Erythroblast (primary cell): ENCODE measurements around the gene HIGD1A.

Source experiments
- GATA1 ChIP-seq: IDR thresholded peaks from 2 replicates; pipeline ENCODE4 v1.6.1; 2011; ENCODE audit warnings: low read depth, mild to moderate bottlenecking, control low read depth, low read length, moderate library complexity
- POLR2A ChIP-seq: IDR thresholded peaks from 2 replicates; pipeline ENCODE4 v1.6.1; 2011; ENCODE audit warnings: mild to moderate bottlenecking, low read length

- no peak for TF ChIP-seq POLR2A
- no peak for TF ChIP-seq GATA1
These were observed 11.5 kb upstream of the HIGD1A start for GRCh38 chr3:42815826-42816225.
